Hematopoietic multipotent progenitor cell treated with erythropoietin and hydrocortisone succinate and interleukin-3 and kit ligand, for 15 days (in vitro differentiated cells): ENCODE measurements around the gene USP37.

Experiments
- DNase-seq: peaks from one replicate; pipeline ENCODE4 v3.0.0-alpha.2; 2015; ENCODE audit warnings: low spot score

USP37 gene

DNA sequence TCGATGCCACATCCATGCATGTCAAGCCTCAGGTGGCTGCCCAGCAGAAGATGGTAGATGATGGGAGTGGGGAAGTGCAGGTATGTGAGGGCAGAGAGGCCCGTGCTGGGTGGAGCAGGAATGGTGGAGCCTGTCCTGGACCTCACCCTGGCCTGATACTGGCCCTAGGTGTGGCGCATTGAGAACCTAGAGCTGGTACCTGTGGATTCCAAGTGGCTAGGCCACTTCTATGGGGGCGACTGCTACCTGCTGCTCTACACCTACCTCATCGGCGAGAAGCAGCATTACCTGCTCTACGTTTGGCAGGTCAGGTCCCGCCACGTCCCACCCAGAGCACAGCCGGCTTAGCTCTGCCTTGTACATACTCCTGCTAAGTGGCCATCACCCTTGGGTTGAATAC lies 136.3 kb downstream of the USP37 start:
- no peak for DNase-seq

DNA sequence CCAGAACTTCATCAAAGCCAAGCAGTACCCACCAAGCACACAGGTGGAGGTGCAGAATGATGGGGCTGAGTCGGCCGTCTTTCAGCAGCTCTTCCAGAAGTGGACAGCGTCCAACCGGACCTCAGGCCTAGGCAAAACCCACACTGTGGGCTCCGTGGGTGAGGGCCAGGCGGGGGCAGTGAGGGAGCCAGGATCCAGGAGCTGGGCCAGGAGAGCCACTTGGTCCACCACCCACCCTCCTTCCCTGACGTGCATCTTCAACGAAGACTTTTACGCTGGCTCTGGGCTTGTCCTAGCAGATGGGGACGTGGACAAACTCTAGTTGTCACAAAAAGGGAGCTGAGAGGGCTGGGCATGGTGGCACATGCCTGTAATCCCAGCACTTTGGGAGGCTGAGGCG lies 137.4 kb downstream of the USP37 start:
- DNase-seq, result no peak

DNA sequence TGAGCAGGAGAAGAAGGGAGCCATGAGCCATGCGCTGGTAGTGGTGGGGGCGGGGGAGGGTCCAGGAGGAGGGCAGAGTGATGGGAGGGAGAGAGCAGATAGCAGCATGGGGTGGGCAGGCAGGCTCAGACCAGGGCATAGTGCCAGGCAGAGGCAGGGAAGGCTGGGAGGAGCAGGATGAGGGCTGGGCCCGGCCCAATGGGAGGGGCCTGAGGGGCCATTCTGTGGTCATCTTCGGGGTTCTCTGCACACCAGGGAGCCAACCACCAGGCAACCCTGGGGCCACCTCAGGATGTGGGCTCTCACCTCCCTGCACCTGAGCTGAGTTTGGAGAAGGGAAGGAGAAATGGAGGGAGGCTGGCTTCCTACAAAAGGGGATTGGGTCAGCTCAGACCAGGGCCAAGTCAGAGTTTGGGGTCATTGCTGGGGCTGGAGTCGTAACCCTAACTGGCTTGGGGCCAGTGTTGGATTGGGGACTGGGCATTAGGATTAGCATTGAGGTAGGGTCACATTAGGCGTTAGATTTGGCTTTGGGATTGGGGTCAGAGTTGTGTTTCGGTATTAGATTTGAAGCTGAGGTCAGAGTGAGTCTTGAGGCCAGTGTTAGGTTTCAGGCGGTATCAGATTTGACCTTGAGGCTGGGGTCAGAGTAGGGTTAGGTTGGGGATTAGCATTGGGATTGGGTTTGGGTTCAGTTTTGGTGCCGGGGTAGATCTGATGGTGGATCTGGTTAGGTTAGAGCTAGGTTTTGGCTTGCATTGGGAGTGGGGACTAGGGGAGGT lies 138.0 kb downstream of the USP37 start:
- DNase-seq, result peak; percentile 59

DNA sequence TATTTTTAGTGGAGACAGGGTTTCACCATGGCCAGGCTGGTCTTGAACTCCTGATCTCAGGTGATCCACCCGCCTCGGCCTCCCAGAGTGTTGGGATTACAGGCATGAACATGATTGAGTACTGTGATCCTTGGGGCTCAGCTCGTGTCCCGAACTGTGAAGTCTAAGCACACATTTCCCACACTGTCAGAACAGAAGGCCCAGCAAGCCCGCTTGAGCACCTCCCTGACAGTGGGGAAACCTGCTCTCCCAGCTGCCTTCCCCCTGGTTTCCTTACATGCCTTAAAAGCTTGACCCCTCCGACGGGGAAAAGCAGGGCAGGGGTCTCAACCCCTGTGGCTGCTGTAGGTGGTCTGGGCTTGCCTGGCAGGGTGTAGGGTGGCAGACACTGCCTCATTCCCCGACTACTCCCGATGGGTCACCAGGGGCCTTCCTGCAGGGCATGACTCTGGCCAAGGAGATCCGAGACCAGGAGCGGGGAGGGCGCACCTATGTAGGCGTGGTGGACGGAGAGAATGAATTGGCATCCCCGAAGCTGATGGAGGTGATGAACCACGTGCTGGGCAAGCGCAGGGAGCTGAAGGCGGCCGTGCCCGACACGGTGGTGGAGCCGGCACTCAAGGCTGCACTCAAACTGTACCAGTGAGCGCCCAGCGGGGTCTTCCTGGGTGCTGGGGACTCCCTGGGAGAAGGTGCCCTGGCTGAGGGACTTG lies 139.1 kb downstream of the USP37 start:
- DNase-seq, result no peak

DNA sequence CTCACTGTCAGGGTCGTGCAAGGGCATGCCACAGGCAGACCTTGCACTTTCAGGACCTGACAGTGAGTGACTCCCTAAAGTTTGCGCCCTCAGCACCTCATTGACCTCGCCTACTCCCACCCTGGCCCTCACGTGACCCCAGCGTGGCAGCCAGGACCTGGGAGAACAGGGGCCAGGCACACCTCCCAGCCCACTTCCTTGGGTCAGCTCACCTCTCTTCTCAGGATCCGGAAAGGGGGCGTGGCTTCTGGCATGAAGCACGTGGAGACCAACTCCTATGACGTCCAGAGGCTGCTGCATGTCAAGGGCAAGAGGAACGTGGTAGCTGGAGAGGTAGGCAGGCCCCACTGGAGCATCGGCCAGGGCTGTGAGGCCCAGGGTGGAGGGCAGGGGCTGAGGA lies 140.4 kb downstream of the USP37 start:
- no peak for DNase-seq

DNA sequence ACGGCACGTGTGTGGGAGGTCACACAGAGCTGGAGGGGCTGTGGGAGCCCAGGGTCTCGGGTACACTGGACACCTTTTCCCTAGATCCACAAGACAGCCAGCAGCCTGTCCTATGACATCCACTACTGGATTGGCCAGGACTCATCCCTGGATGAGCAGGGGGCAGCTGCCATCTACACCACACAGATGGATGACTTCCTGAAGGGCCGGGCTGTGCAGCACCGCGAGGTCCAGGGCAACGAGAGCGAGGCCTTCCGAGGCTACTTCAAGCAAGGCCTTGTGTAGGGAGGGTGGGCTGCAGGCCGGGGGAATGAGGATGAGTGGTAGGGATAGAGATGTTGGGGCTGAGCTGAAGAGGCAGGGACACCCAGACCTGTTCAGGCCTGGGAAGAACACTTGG lies 142.6 kb downstream of the USP37 start:
- no peak for DNase-seq

DNA sequence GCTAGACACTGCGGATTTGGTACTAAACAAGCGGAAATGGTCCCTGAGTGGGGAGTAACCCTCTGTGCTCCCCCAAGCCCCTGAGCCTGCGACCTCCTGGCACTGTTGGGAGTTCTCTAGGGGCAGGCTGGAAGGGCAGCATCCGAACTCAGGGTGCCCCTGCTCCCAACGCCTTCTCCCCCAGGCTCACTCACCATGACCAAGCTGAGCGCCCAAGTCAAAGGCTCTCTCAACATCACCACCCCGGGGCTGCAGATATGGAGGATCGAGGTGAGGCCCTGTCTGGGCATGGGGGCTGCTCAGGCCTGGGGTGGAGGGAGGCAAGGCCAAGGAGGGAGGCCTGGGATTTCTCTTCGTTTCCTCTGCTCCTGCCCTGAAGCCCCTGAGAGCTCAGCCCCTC lies 144.6 kb downstream of the USP37 start:
- DNase-seq, result no peak

DNA sequence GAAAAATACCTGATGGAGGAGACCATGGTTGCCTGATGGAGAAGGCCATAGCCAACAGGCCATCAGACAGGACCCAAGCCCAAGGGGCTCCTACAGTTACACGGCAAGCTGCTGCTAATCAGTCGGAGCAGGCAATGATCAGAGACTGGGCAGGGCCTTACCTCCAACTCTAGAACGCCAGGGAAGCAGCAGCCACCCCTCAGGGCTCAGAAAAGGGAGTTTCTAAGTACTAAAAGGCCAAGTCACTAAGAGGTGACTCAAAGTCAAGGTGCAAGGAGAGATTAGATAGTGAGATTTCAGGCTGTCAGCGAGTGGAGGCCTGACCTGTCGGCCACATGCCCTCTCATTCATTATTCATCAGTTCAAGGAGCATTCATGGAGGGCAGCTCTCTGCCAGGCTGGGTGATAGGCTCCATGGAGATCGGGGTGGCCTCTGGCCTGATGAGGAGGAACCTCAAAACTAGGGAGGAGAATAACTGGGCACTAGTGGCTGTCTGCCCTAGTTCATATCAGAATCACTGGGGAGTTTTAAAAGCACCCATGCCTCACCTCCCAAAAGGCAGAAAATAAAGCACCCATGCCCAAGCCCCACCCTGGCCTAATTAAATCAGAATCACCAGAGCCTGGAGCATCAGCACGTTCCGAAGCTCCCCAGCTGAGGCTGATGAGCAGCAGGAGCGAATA lies 145.6 kb downstream of the USP37 start:
- DNase-seq, result peak; percentile 89

DNA sequence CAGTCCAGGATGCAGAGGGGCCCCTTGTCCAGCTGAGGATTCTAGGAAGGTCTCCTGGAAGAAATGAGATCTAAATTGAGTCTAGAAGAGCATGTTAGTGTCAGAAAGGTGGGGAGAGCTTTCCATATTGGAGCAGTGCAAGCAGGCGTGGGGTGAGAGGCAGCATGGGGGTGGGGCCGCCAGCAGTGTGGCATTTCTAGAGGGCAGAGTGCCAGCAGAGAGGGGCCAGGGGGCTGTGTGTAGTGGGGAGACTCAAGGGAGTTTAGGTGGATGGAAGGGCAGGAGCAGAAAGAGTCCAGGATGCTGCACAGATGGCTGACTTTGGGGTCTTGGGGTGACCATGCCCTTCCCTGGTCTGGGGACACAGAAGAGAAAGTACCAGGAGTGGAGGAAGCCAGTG lies 147.1 kb downstream of the USP37 start:
- no peak for DNase-seq

DNA sequence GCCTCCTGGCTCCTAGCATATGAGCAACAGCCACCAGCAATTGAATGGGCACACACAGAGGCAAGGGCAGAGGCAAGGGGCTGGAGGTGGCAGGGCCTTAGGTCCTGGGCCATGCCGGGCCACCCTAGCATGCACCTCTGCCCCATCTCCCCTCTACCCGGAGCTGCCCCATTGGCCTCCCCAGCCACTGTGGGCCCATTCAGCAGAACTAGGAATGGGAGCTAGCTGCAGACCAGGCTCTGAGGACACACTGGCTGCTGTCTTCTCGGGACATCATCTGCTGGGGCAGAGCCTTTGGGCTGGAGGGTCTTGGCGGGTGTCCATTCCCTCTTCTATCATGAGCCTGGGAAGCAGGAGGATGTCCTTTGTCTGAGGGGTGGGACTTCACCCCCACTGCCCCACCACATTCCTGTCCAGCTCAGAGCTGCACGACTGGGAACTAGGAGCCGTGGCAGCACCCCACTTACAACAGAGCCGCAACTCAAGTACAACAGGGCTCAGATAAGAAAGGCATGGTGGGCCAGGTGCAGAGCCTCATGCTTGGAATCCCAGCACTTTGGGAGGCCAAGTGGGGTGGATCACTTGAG lies 148.4 kb downstream of the USP37 start:
- DNase-seq, result no peak

DNA sequence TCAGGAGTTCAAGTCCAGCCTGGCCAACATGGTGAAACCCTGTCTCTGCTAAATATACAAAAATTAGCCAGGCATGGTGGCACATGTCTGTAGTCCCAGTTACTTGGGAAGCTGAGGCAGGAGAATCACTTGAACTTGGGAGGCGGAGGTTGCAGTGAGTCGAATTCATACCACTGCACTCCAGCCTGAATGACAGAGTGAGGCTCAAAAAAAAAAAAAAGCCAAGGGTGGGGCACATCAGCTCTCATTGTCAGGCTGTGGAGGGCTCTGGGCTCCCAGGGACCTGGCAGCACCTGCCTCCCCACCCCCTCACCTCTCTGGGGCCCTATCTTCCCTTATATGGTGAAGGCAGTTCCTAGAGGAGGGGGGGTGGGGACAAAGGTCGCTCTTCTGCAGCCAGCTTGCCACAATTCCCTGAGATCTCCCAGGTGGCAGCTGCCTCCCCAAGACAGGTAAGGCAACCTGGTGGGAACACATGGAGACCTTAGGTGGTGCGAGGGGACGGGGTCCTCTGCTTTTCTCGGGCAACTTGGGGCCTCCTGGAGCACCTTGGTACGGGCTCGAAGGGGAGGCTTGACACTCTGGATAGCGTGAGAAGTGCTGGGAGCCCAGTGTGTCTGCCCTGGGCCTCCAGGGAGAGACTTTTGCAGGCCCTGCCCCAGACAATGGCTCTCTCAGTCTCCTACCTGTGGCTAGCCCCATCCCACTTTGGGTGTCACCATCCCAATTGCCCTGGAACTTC lies 149.3 kb downstream of the USP37 start, which contains the start of gene VIL1:
Gene VIL1 (plus strand): TSS at position 407 of the 742 bp plus-strand sequence. CDS start 4,656 bp downstream, outside the sequence.
- no peak for DNase-seq

DNA sequence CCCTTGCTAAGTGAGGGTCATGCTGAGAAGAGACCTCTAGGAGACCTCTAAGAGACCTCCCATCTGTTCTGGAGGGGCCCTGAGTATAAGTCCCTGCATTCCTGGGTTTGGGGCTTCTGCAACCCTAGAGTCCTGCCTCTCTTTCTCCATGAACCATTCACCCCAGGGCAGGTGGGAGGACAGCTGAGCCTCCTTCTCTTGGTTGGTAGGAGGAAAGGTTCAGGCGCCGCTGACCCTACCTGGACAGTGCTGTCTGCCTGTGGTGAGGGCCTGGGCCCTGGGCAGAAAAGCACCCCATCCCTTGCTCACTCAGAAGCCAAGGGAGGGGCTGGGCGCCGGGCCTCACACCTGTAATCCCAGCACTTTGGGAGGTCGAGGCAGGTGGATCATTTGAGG lies 149.8 kb downstream of the USP37 start:
- DNase-seq, result no peak

DNA sequence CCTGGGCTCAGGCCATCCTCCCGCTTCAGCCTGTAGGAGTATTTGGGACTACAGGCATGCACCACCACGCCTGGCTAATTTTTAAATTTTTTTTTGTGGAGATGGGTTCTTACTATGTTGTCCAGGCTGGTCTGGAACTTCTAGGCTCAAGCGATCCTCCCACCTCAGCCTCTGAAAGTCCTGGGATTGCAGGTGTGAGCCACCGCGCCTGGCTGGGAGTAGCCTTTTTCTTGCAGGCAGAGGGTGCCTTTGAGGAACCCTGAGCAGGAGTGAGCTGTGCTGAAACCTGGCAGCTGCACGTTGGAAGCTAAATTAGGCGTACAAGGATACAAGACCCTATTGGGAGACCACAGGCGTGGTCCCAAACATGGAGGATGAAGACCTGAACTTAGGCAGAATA lies 160.4 kb downstream of the USP37 start:
- no peak for DNase-seq

DNA sequence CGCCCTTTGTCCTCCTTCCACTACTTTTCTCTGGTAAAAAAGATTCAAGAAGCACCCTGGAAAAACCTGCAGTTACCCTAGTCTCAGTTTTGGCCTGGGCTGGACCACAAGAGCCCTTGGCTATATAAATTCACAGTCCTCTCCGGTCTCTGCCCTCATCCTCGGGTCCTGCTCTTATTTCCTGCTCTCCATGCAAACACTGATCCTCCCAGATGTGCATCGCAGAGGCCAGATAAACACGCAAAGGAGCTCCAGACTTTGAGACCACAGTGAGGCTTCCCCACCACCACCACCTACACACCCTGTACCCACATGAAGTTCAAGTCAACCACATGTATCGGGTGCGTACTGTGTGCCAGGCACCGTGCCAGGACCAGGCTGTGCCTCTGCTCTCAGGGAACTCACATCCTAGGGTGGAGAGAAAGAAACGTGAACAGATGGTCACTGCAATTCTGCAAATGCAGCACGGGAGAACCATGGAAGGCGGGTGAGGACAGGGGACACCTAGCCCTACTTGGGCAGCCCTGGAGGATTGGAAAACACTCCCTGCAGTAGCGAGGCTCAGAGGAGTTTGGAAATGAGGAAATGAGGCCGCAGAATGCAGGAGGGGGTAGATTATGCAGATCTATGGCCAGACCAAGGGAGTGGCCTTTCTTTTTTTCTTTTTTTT lies 161.1 kb downstream of the USP37 start:
- DNase-seq, result peak; percentile 85

DNA sequence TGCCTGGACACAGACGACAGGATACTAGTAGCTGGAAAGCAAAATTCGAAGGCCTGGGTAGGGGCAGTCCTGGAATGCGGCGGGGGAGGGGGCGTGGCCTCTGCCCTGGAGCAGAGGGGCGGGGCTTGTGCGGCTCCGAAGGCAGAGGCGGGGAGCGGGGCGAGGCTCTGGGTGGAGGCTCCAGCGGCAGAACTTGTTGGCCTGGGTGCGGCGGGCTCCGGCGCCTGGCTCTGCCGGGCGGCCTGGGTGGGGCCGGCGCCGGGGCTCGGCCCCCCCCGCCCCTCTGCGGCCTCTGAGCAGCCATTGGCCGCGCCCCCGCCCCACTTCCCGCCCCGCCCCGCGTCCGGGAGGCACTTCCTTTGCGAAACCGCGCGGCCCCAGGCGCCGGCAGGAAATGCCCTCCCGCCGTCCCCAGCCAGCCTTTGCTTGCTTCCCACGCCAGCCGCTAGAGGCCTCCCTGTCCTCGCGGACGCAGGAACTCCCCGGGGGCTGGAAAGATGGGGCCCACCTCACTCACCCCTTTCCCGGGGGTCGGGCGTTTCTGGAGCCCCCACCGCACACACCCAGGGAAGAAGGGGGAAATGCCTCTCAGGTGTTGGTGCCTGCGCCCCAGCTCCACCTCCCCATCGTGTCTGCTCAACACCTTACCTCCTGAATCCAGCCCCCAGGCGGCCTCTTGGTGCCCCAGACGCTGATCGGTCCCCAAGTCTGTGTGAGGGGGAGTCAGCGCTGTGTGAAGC lies 161.8 kb downstream of the USP37 start:
- peak; percentile 95 for DNase-seq

DNA sequence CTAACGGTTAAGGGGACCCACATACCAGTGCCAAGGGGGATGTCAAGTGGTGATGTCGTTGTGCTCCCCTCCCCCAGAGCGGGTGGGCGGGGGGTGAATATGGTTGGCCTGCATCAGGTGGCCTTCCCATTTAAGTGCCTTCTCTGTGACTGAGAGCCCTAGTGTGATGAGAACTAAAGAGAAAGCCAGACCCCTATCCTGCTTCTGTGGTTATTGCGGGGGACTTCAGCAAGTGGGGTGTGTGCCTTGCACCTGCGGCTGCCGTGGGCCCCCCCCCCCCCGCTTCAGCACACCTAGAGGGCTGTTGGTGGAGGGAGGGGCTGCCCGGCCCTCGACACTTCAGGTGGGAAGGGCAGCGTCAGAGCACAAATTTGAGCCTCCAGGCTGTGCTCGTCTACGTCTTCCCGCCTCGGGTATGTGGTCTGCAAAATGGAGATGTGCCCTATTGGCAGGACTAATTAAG lies 162.4 kb downstream of the USP37 start:
- DNase-seq, result no peak

DNA sequence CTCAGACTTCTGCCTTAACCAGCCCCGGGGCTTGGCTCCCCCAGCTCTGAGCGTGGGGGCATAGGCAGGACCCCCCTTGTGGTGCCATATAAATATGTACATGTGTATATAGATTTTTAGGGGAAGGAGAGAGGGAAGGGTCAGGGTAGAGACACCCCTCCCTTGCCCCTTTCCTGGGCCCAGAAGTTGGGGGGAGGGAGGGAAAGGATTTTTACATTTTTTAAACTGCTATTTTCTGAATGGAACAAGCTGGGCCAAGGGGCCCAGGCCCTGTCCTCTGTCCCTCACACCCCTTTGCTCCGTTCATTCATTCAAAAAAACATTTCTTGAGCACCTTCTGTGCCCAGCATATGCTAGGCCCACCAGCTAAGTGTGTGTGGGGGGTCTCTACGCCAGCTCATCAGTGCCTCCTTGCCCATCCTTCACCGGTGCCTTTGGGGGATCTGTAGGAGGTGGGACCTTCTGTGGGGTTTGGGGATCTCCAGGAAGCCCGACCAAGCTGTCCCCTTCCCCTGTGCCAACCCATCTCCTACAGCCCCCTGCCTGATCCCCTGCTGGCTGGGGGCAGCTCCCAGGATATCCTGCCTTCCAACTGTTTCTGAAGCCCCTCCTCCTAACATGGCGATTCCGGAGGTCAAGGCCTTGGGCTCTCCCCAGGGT lies 162.9 kb downstream of the USP37 start:
- no peak for DNase-seq

DNA sequence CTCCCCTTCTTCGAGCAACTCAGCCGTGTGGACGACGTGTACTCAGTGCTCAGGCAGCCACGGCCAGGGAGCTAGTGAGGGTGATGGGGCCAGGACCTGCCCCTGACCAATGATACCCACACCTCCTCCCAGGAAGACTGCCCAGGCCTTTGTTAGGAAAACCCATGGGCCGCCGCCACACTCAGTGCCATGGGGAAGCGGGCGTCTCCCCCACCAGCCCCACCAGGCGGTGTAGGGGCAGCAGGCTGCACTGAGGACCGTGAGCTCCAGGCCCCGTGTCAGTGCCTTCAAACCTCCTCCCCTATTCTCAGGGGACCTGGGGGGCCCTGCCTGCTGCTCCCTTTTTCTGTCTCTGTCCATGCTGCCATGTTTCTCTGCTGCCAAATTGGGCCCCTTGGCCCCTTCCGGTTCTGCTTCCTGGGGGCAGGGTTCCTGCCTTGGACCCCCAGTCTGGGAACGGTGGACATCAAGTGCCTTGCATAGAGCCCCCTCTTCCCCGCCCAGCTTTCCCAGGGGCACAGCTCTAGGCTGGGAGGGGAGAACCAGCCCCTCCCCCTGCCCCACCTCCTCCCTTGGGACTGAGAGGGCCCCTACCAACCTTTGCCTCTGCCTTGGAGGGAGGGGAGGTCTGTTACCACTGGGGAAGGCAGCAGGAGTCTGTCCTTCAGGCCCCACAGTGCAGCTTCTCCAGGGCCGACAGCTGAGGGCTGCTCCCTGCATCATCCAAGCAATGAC lies 163.6 kb downstream of the USP37 start:
- DNase-seq, result no peak

DNA sequence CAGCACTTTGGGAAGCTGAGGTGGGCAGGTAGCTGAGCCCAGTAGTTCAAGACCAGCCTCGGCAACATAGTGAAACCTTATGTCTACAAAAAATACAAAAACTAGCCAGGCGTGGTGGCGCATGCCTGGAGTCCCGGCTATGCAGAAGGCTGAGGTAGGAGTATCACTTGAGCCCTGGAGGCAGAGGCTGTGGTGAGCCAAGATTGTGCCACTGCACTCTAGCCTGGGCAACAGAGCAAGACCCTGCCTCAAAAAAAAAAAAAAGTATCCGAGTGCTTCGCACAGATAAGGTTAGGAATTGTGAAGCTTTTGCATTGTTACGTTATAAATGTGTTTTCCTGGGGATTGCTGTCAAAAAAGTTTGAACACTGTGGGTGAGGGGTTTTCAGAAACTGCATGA lies 164.3 kb downstream of the USP37 start:
- DNase-seq, result no peak
